ENCODE results near the gene CIB4. TPM values are rescaled to one million over a fixed set of nuclear protein-coding genes. Genes with fewer than 3 reads are reported as not detected.

The CIB4 gene
- total and polyA plus RNA-seq, 7 donors = not detected

DNA sequence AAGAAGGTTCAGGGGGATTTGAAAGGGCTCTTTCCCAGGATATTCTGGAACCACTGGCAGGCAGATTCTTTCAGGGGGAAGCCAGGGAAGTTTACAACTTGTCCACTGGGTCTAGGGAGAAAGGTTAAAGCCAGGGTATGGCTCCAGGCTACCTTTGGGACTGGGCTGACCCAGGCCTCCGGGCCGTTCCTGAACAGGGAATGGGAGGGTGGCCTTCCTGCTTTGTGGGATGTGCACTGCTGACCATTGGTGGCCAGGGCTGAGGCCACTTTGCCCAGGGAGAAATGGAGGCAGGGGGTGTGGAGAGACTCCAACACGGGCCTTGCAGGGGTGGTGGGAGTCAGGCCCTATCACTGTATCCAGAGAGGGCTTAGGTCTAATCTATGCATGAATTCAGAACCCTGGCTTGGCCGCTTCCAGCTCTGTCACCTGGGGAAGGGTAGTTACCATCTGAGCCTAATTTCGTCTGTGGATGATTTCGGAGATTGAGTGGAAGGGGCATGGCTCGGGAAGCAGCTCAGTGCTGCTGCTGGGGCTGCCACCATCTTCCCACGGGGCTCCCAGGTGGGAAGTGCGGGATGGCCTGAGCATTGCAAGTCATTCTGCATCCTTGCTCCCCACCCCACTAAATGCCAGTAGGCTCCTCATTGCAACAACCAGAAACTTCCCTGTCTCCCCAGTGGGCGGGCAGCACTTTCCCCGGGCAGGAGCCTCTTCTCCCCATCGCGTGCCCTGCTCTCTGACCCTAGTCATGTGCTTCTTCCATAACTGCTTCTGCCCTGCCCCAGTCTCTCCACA lies 106.1 kb downstream of the CIB4 start:
- Histone ChIP-seq H3K9me3 (no peaks in the 10 kb centered on the region), H3K4me1 (no peaks in the 10 kb centered on the region), H3K4me3 (no peak overlapping the region), H3K27me3 (no peaks in the 10 kb centered on the region), H3K27ac (no peak overlapping the region), H3K36me3 (no peaks in the 10 kb centered on the region)
- TF ChIP-seq EP300 (IDR thresholded peaks at IDR 0.05) (no peak), POLR2A (IDR thresholded peaks at IDR 0.05) (no peak)
- TF ChIP-seq, protein P1, sequence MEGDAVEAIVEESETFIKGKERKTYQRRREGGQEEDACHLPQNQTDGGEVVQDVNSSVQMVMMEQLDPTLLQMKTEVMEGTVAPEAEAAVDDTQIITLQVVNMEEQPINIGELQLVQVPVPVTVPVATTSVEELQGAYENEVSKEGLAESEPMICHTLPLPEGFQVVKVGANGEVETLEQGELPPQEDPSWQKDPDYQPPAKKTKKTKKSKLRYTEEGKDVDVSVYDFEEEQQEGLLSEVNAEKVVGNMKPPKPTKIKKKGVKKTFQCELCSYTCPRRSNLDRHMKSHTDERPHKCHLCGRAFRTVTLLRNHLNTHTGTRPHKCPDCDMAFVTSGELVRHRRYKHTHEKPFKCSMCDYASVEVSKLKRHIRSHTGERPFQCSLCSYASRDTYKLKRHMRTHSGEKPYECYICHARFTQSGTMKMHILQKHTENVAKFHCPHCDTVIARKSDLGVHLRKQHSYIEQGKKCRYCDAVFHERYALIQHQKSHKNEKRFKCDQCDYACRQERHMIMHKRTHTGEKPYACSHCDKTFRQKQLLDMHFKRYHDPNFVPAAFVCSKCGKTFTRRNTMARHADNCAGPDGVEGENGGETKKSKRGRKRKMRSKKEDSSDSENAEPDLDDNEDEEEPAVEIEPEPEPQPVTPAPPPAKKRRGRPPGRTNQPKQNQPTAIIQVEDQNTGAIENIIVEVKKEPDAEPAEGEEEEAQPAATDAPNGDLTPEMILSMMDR (IDR thresholded peaks at IDR 0.05) = no peak
- intact Hi-C loops (cut with DNase I) = no loop called here
- peak; percentile 40 for DNase-seq
- WGBS, 2 donors = 91 to 92% methylated on average over 13 of the region's 13 CpGs

DNA sequence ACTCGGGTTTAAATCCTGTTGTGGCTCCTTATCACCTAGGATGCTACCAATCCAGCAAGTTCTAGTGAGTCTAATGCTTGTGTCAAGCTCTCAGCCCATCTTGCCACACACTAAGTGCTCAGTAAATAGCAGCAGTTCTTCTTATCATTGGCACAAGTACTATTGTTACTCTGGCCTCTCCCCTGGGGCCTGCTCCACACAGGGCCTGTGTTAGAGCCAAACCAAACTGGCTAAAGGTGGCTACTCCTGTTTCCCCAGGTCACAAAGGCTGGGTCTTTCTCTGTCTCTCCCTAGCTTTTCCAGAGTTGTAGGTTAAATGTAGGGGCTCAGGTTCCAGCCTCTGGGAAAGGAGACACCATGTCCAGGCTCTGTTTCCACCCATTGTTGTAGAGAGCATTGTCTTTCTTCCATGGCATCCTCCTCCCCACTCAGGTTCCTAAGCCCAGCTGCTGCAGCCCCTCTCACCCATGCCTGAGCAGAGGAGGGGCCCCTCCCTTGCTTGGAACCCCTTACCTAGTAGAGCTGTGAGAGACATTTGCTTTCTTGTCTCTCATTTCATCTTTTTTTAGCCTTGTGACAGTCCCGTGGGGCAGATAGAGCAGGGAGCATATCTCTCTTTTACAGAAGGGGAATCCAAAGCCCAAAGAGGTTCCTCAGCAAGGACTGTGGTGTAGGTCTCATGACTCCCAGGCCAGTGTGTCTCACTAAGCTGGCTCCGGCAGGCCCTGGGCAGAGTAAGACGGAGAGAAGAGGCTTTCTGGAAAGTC lies 106.9 kb downstream of the CIB4 start:
- peak; percentile 26 for DNase-seq
- TF ChIP-seq, protein P1 (IDR thresholded peaks at IDR 0.05) = no peak
- TF ChIP-seq POLR2A (IDR thresholded peaks at IDR 0.05) = no peak
- no peak for TF ChIP-seq EP300 (IDR thresholded peaks at IDR 0.05)
- TF ChIP-seq POLR2AphosphoS5 (IDR thresholded peaks at IDR 0.05) = no peak
- intact Hi-C loops (cut with DNase I) = no loop called here
- Histone ChIP-seq H3K9me3 (no peaks in the 10 kb centered on the region), H3K27ac (no peak overlapping the region), H3K4me3 (no peak overlapping the region), H3K36me3 (no peaks in the 10 kb centered on the region), H3K4me1 (no peaks in the 10 kb centered on the region), H3K27me3 (no peaks in the 10 kb centered on the region)
- WGBS, 2 donors = 81 to 84% methylated on average over 4 of the region's 4 CpGs

DNA sequence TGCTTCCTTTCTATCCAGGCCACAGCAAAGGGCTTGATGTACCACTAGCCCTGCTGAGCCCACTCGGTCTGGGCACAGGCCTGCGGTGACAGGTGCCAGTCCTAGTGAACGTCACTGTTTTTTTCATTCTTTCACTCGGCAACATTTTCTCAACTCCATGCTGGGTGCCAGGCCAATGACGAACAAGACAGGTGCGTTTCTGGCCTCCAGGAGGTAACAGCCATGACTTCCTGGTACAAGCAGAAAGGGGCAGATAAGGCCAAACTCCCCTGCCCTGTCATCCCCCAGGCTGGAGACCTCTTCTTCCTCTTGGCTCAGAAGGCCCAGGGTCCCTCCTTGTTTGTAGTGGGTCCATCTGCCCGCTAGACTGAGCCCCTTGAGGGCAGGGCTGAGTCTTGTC lies 107.5 kb downstream of the CIB4 start:
- no peaks in the 10 kb centered on the region for H3K9me3 ChIP-seq
- peak; percentile 28 for DNase-seq

DNA sequence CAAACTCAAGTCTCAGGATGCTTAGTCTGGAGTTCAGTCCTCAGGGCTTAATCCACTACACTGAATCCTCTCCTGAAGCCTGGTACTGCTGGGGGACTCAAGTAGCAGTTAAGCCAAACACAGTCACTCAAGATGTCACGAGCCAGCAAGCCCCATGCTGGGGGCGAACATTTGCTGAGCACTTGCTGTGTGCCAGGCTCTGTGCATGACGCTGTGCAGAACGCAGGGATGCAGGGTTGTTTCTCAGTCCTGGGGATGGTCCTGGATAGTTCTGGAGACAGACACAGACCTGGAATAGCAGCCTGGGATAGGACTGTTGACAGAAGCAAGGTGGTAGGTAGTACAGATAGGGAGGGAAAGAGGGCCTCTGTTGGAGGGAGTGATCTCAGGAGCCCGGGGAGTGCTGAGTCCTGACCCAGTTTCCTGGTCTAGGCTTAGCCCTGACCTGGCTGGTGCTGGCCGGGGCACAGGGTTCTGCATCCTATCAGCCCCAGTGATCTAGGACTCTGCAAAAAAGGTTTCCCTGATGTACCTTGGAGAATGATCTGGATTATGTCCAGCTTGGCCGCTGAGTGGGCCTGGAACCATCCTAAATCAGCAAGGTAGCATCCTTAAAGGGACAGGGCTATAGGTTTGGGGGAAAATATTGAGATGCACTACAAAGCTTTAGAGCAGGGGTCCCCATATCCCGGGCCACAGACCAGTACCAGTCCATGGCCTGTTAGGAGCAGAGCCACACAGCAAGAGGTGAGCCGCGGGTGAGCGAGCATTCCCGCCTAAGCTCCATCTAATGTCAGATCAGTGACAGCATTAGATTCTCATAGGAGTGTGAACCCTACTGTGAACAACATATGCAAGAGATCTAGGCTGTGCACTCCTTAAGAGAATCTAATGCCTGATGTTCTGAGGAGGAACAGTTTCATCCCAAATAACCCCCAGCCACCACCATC lies 108.6 kb downstream of the CIB4 start:
- Histone ChIP-seq H3K9me3 (no peaks in the 10 kb centered on the region), H3K27ac (no peak overlapping the region), H3K4me1 (no peaks in the 10 kb centered on the region), H3K27me3 (no peaks in the 10 kb centered on the region), H3K4me3 (no peak overlapping the region), H3K36me3 (no peaks in the 10 kb centered on the region)
- DNase-seq = peak; percentile 45
- intact Hi-C loops (cut with DNase I) = no loop called here
- WGBS, 2 donors = 89 to 90% methylated on average over 12 of the region's 12 CpGs
- TF ChIP-seq POLR2AphosphoS5 (IDR thresholded peaks at IDR 0.05) (no peak), EP300 (IDR thresholded peaks at IDR 0.05) (no peak), POLR2A (IDR thresholded peaks at IDR 0.05) (no peak)
- TF ChIP-seq, protein P1 (IDR thresholded peaks at IDR 0.05) = no peak

More for the DNA sequence above, 107.5 kb downstream of the CIB4 start:
- Histone ChIP-seq H3K36me3 (no peaks in the 10 kb centered on the region), H3K4me1 (no peaks in the 10 kb centered on the region), H3K27me3 (no peaks in the 10 kb centered on the region), H3K4me3 (no peak overlapping the region), H3K27ac (no peak overlapping the region)
- intact Hi-C loops (cut with DNase I) = no loop called here
- WGBS, 2 donors = 55 to 86% methylated on average over 7 of the region's 7 CpGs
- TF ChIP-seq POLR2A (IDR thresholded peaks at IDR 0.05) (no peak), POLR2AphosphoS5 (IDR thresholded peaks at IDR 0.05) (no peak), EP300 (IDR thresholded peaks at IDR 0.05) (no peak)
- TF ChIP-seq, protein P1 (IDR thresholded peaks at IDR 0.05) = no peak

Small RNAs within 50 kb of the gene (small RNA-seq; reads per million reads assigned to genes)
- gene AC015977.1 = 0 reads per million in 3 donors

Other genes starting within 250 kb of the CIB4 start
- under 1 TPM in 1 of 4 donors, not detected in 3; 0.54 TPM for gene DRC1, start 239.4 kb downstream of the CIB4 start, total RNA-seq
- under 1 TPM in 1 of 3 donors, not detected in 2; 0.06 TPM for gene DRC1, start 239.4 kb downstream of the CIB4 start, polyA plus RNA-seq
- under 1 TPM in 1 of 4 donors, not detected in 3; 0.71 TPM for gene OTOF, start 163.2 kb downstream of the CIB4 start, total RNA-seq
- under 1 TPM in 1 of 3 donors, not detected in 2; 0.32 TPM for gene OTOF, start 163.2 kb downstream of the CIB4 start, polyA plus RNA-seq
- gene KCNK3, start 51.4 kb upstream of the CIB4 start, total RNA-seq = 10 to 100 TPM in 1 of 4 donors, 1 to 10 TPM in 3; 2.9 to 12.2 (median 6.1) TPM
- gene KCNK3, start 51.4 kb upstream of the CIB4 start, polyA plus RNA-seq = 1 to 10 TPM in 1 of 3 donors, under 1 TPM in 2; under 0.01 to 2.3 (median 0.23) TPM
- gene SLC35F6, start 122.9 kb upstream of the CIB4 start, total RNA-seq = 10 to 100 TPM; 19.6 to 27.4 (median 25.8) TPM
- 10 to 100 TPM in 1 of 3 donors, 1 to 10 TPM in 2; 4.2 to 23.1 (median 7.4) TPM for gene SLC35F6, start 122.9 kb upstream of the CIB4 start, polyA plus RNA-seq
- gene CENPA, start 144.7 kb upstream of the CIB4 start, total RNA-seq = not detected
- gene CENPA, start 144.7 kb upstream of the CIB4 start, polyA plus RNA-seq = 10 to 100 TPM in 1 of 3 donors, 1 to 10 TPM in 2; 1.2 to 11.6 (median 3.2) TPM
- gene DPYSL5, start 206.8 kb upstream of the CIB4 start, total RNA-seq = 1 to 10 TPM in 2 of 4 donors, under 1 TPM in 2; 0.16 to 1.9 (median 1.0) TPM
- under 1 TPM in 1 of 3 donors, not detected in 2; 0.74 TPM for gene DPYSL5, start 206.8 kb upstream of the CIB4 start, polyA plus RNA-seq

Data from sigmoid colon (tissue), 7 donors.